K562 (cell line): ENCODE measurements around the gene SRPK3. TPM values are rescaled to one million over a fixed set of nuclear protein-coding genes. Genes with fewer than 3 reads are reported as not detected.

ENCODE experiments used
- CXXC5 ChIP-seq: fragments of 250-450 bp; sonication (Bioruptor Pico); IDR thresholded peaks from 2 replicates; pipeline ENCODE4 v1.8.0; 2022; ENCODE audit warnings: inconsistent platforms, mild to moderate bottlenecking, moderate library complexity
- MBD2 ChIP-seq: sonication (generic); IDR thresholded peaks from 2 replicates; pipeline ENCODE4 v1.6.1; 2016; ENCODE audit warnings: low read depth, borderline replicate concordance
- POLR2B ChIP-seq: fragments of 450-650 bp; IDR thresholded peaks from 2 replicates; pipeline ENCODE4 v1.6.1; 2018; ENCODE audit warnings: low read depth; ENCODE audit not compliant: partially characterized antibody
- polyA plus RNA-seq, 8 experiments: library from polyadenylated mRNA; depleted of rRNA in 4 of 8; stranded (reverse) in 5 of 8; unstranded in 3 of 8; fragments of >200 nt; fragmentation: Nextera tagmentation in 2 of 8; fragmentation: Illumina TruSeq in 1 of 8; extraction: Ambion mirVana in 2 of 8; extraction: Trizol in 1 of 8; gene quantifications; 2 replicates each; pipeline versions ENCODE4 v1.2.1 to v1.2.3, GENCODE V29; 2011 to 2014; ENCODE audit warnings: inconsistent platforms in 1 of 8, missing spikeins in 1 of 8
- total RNA-seq, 7 experiments: library from RNA; depleted of rRNA in 6 of 7; stranded (reverse); fragments of >200 nt in 6 of 7; fragmentation: Illumina TruSeq in 2 of 7; extraction: Trizol in 2 of 7; gene quantifications; 2 replicates each; pipeline versions ENCODE4 v1.2.1 to v1.2.3, GENCODE V29; 2011 to 2021; ENCODE audit warnings: low replicate concordance in 1 of 7
- TF ChIP-seq, protein P1 (sequence below): sonication (generic); formaldehyde crosslinking; IDR thresholded peaks from 2 replicates; pipeline ENCODE4 v1.8.0; 2022; ENCODE audit warnings: mild to moderate bottlenecking, missing genetic modification reagents
- TF ChIP-seq, protein P2 (sequence below), 2 experiments: fragments of 450-650 bp; IDR thresholded peaks; 2 replicates each; pipeline ENCODE4 v1.6.1; 2016; ENCODE audit warnings: mild to moderate bottlenecking in 2 of 2, borderline replicate concordance in 1 of 2, low read depth in 1 of 2, moderate library complexity in 1 of 2

SRPK3 gene
- total and polyA plus RNA-seq, 9 of the 15 experiments (the other 6 are each of a cell fraction or from before 2014, with no cell fraction given), result 0.01 to 0.09 (median 0.04) TPM; not detected in 2

DNA sequence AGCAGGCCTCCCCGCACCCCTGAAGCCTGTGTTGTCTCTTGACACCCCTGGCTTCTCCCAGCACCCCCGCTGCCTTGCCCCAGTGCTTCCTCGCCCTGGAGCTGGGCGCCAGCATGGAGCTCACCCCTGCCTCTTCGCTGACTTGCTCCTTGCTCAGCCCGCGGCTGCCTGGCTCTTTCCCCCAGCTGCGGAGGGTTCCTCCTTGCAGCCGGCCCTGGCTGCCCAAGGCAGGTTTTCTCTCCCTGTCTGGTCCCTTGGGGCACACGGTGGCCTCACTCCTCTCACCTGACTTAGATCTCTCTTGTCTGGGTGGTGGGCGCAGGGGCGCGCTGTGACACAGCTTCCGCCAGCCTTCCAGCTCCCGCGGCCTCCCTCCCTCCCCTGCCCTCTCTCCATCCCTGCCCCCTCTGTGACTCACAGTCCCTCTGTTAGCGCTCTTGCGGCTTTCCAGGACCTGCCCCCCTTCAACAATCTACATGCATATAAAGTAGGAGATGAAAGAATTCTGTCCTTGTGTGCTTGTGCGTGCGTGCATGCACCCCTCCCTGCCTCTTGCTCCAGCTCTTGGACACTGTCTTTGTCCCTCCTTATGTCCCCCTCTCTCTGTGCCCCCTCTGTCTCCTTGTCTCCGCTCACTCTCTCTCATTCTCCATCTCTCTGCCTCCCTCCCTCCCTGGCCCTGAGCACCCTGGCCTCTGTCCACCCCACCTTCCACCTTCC, 14.6 kb upstream of the SRPK3 start (continued):
- TF ChIP-seq POLR2B, result peak; percentile 47
- TF ChIP-seq, protein P1, sequence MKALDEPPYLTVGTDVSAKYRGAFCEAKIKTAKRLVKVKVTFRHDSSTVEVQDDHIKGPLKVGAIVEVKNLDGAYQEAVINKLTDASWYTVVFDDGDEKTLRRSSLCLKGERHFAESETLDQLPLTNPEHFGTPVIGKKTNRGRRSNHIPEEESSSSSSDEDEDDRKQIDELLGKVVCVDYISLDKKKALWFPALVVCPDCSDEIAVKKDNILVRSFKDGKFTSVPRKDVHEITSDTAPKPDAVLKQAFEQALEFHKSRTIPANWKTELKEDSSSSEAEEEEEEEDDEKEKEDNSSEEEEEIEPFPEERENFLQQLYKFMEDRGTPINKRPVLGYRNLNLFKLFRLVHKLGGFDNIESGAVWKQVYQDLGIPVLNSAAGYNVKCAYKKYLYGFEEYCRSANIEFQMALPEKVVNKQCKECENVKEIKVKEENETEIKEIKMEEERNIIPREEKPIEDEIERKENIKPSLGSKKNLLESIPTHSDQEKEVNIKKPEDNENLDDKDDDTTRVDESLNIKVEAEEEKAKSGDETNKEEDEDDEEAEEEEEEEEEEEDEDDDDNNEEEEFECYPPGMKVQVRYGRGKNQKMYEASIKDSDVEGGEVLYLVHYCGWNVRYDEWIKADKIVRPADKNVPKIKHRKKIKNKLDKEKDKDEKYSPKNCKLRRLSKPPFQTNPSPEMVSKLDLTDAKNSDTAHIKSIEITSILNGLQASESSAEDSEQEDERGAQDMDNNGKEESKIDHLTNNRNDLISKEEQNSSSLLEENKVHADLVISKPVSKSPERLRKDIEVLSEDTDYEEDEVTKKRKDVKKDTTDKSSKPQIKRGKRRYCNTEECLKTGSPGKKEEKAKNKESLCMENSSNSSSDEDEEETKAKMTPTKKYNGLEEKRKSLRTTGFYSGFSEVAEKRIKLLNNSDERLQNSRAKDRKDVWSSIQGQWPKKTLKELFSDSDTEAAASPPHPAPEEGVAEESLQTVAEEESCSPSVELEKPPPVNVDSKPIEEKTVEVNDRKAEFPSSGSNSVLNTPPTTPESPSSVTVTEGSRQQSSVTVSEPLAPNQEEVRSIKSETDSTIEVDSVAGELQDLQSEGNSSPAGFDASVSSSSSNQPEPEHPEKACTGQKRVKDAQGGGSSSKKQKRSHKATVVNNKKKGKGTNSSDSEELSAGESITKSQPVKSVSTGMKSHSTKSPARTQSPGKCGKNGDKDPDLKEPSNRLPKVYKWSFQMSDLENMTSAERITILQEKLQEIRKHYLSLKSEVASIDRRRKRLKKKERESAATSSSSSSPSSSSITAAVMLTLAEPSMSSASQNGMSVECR (CRISPR knock-in tag), result 0 out of 2 replicates have a peak, but pooled peaks have one; percentile 62
- peak; percentile 33; the same call in 1 of the 2 replicates for TF ChIP-seq MBD2
- TF ChIP-seq, protein P2, sequence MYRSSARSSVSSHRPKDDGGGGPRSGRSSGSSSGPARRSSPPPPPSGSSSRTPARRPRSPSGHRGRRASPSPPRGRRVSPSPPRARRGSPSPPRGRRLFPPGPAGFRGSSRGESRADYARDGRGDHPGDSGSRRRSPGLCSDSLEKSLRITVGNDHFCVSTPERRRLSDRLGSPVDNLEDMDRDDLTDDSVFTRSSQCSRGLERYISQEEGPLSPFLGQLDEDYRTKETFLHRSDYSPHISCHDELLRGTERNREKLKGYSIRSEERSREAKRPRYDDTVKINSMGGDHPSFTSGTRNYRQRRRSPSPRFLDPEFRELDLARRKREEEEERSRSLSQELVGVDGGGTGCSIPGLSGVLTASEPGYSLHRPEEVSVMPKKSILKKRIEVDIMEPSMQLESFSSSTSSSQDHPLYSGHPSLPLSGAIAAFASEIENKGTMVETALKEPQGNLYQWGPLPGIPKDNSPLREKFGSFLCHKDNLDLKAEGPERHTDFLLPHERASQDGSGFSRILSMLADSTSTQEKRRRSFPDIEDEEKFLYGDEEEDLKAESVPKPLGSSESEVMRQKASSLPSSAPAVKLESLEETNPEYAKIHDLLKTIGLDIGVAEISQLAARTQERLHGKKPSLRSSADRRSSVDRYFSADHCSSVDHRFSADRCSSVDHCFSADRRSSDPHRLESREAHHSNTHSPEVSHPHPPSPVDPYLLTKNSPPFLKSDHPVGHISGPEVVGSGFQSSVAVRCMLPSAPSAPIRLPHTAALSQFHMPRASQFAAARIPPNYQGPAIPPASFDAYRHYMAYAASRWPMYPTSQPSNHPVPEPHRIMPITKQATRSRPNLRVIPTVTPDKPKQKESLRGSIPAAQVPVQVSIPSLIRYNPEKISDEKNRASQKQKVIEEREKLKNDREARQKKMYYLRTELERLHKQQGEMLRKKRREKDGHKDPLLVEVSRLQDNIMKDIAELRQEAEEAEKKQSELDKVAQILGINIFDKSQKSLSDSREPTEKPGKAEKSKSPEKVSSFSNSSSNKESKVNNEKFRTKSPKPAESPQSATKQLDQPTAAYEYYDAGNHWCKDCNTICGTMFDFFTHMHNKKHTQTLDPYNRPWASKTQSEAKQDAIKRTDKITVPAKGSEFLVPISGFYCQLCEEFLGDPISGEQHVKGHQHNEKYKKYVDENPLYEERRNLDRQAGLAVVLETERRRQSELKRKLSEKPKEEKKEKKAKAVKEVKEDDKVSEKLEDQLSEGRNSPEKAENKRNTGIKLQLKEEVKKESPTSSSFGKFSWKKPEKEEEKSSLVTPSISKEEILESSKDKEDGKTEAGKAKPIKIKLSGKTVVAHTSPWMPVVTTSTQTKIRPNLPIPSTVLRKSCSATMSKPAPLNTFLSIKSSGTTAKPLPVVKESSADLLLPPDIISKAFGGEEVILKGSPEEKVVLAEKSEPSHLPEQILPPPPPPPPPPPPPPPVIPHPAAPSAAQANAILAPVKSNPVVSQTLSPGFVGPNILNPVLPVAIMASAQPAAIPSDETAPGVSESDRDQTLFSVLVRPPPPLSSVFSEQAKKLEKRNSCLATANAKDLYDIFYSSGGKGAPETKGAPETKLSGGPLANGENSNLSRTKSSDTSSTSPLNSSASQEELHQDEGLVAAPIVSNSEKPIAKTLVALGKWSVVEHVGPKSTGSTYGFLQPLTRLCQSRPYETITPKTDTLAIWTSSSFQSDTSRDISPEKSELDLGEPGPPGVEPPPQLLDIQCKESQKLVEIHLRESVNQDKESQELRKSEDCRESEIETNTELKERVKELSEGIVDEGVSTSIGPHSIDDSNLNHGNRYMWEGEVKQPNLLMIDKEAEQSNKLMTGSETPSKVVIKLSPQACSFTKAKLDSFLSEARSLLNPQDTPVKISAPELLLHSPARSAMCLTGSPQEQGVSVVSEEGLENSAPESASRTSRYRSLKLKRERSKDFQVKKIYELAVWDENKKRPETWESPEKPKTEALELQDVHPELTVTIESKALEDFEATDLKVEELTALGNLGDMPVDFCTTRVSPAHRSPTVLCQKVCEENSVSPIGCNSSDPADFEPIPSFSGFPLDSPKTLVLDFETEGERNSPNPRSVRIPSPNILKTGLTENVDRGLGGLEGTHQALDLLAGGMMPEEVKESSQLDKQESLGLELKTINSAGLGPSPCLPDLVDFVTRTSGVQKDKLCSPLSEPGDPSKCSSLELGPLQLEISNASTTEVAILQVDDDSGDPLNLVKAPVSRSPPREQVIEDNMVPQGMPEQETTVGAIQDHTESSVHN (IDR thresholded peaks at IDR 0.05; ENCODE audit: borderline replicate concordance in 1 of 2, low read depth in 1 of 2), result no peak
- TF ChIP-seq CXXC5 (CRISPR knock-in tag), result peak; percentile 11; the same call in 1 of the 2 replicates
